Activated CD4-positive, alpha-beta T cell treated with anti-CD3 and anti-CD28 coated beads for 36 hours (primary cell): ENCODE results near the gene KLF7. TPM values are rescaled to one million over a fixed set of nuclear protein-coding genes. Genes with fewer than 3 reads are reported as not detected.
A peak's percentile ranks its signal among the peaks of the same experiment; 100 is the strongest.

Source experiments
- ATAC-seq: fragments of 200-7000 bp; cut with Tn5 transposase; one replicate; pipeline ENCODE4 v1.10.0; 2021; ENCODE audit warnings: mild to moderate bottlenecking, moderate library complexity
- CTCF ChIA-PET: fragments of 350-600 bp; sonication (Branson Sonifier 250); formaldehyde crosslinking; loops from one replicate; lab custom pipeline; 2021; ENCODE audit warnings: antibody characterized with exemption; lab: Charles Lee
- POLR2A ChIA-PET: fragments of 350-600 bp; sonication (Branson Sonifier 250); formaldehyde crosslinking; loops from one replicate; lab custom pipeline; 2021; ENCODE audit warnings: antibody characterized with exemption, inconsistent platforms; lab: Charles Lee
- DNase-seq: peaks from one replicate; pipeline ENCODE4 v3.0.0-alpha.2; 2020
- H3K27ac Mint-ChIP-seq: one replicate; pipeline ENCODE4 v1.8.0; 2021; ENCODE audit warnings: mixed read lengths
- H3K27me3 Mint-ChIP-seq: one replicate; pipeline ENCODE4 v1.8.0; 2021; ENCODE audit warnings: mixed read lengths
- H3K36me3 Mint-ChIP-seq: one replicate; pipeline ENCODE4 v1.8.0; 2021; ENCODE audit warnings: low read depth, mixed read lengths
- H3K4me1 Mint-ChIP-seq: one replicate; pipeline ENCODE4 v1.8.0; 2021; ENCODE audit warnings: mixed read lengths
- H3K4me3 Mint-ChIP-seq: one replicate; pipeline ENCODE4 v1.8.0; 2021; ENCODE audit warnings: mild to moderate bottlenecking, moderate library complexity, mixed read lengths
- H3K9me3 Mint-ChIP-seq: one replicate; pipeline ENCODE4 v1.8.0; 2021; ENCODE audit warnings: low read depth, mixed read lengths
- intact Hi-C, 2 experiments: fragments of 100-400 bp; cut with DNase I in 1 of 2; cut with micrococcal nuclease in 1 of 2; formaldehyde crosslinking; loops; one replicate each; pipeline versions ENCODE4 v1.14.2 to v1.15.1; 2022 to 2024; cut with DNase I, micrococcal nuclease
- total RNA-seq, 2 experiments: library from RNA; stranded (reverse); gene quantifications; one replicate each; pipeline ENCODE4 v1.2.3, GENCODE V29; 2021

KLF7 gene
- total RNA-seq, 2 experiments from 2014 or later: 21.9 to 32.7 TPM

- H3K27me3 Mint-ChIP-seq: no peaks in the 10 kb centered on the region
- POLR2A ChIA-PET: no interaction called here
These were observed 68.5 kb downstream of the KLF7 start for GRCh38 chr2:207097278-207097677.

DNA sequence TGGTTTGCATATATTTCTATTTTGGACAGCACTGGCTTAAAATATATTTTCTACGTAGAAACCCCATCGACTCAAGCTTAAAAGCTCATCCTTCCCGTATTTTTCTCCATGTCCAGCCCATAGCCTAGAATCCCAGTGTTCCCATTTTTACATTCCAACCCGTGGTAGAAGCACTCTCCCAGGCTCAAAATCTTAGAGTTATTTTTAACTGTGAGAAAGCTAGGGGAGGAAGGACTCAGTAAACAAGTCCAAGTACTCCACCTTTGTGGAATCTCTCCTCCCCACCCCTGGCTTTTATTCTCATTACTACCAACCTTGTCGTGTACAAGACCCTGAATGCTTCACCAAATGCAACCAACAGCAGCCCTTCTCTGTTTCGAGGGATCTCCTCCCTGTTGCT, 69.8 kb downstream of the KLF7 start:
- Mint-ChIP-seq H3K36me3 (peaks cover 14% of the 10 kb centered on the region), H3K27ac (no peak overlapping the region), H3K4me1 (peaks cover 15% of the 10 kb centered on the region), H3K9me3 (peaks cover 2% of the 10 kb centered on the region), H3K27me3 (no peaks in the 10 kb centered on the region), H3K4me3 (no peak overlapping the region)
- POLR2A ChIA-PET: no interaction called here
- intact Hi-C loops: no loop called here
- no peak for ATAC-seq
- CTCF ChIA-PET: interaction anchor here (0.9 kb wide), 1 partner anchor 49 kb away, joined by 3 read pairs; no protein-coding TSS in a partner anchor
- DNase-seq: no peak

More at GRCh38 chr2:207097278-207097677, 68.5 kb downstream of the KLF7 start:
- H3K4me3 Mint-ChIP-seq: no peak overlapping the region
- H3K36me3 Mint-ChIP-seq: peaks cover 15% of the 10 kb centered on the region
- no peak for ATAC-seq
- CTCF ChIA-PET: no interaction called here
- H3K4me1 Mint-ChIP-seq: peaks cover 8% of the 10 kb centered on the region
- no peak overlapping the region for H3K27ac Mint-ChIP-seq
- H3K9me3 Mint-ChIP-seq: no peaks in the 10 kb centered on the region
- no peak for DNase-seq
- intact Hi-C loops: no loop called here

GRCh38 chr2:207093234-207093633, 72.5 kb downstream of the KLF7 start:
- Mint-ChIP-seq H3K27ac (no peak overlapping the region), H3K9me3 (peaks cover 2% of the 10 kb centered on the region), H3K27me3 (no peaks in the 10 kb centered on the region), H3K36me3 (peaks cover 8% of the 10 kb centered on the region), H3K4me1 (peaks cover 35% of the 10 kb centered on the region), H3K4me3 (no peak overlapping the region)
- DNase-seq (no peak), ATAC-seq (no peak)
- intact Hi-C loops: no loop called here
- POLR2A ChIA-PET: no interaction called here
- CTCF ChIA-PET: no interaction called here

DNA sequence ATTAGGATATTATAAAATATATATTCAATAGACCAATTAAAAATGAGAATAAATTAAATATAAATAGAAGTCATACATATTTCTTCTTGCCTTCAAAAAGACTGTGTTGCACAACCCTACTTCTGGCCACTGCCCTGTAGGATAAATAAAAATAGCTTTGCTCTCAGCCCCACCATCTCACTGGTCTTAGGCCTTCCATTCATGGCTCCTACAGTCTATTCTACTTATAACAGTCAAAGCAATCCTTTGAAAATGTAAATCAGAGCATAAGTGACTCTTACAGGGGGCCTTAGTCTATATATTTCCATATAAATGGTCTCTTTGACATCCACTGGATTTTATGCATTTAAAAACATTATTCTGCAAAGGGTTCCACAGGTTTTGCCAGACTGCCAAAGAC, 72.9 kb downstream of the KLF7 start:
- ATAC-seq: no peak
- POLR2A ChIA-PET: no interaction called here
- H3K27ac Mint-ChIP-seq: no peak overlapping the region
- DNase-seq: no peak
- H3K9me3 Mint-ChIP-seq: peaks cover 2% of the 10 kb centered on the region
- H3K36me3 Mint-ChIP-seq: peaks cover 11% of the 10 kb centered on the region
- no peaks in the 10 kb centered on the region for H3K27me3 Mint-ChIP-seq
- no peak overlapping the region for H3K4me3 Mint-ChIP-seq
- CTCF ChIA-PET: no interaction called here
- peaks cover 38% of the 10 kb centered on the region for H3K4me1 Mint-ChIP-seq
- intact Hi-C loops: no loop called here

GRCh38 chr2:207091928-207092327, 73.8 kb downstream of the KLF7 start:
- peaks cover 13% of the 10 kb centered on the region for H3K36me3 Mint-ChIP-seq
- no peaks in the 10 kb centered on the region for H3K27me3 Mint-ChIP-seq
- peak; percentile 74 for ATAC-seq
- no peak overlapping the region for H3K4me3 Mint-ChIP-seq
- H3K9me3 Mint-ChIP-seq: peaks cover 2% of the 10 kb centered on the region
- intact Hi-C loops: no loop called here
- CTCF ChIA-PET: interaction anchor here (0.8 kb wide), 1 partner anchor 18 kb away, joined by 3 read pairs; no protein-coding TSS in a partner anchor
- DNase-seq: no peak
- POLR2A ChIA-PET: no interaction called here
- peaks cover 38% of the 10 kb centered on the region for H3K4me1 Mint-ChIP-seq
- H3K27ac Mint-ChIP-seq: no peak overlapping the region

DNA sequence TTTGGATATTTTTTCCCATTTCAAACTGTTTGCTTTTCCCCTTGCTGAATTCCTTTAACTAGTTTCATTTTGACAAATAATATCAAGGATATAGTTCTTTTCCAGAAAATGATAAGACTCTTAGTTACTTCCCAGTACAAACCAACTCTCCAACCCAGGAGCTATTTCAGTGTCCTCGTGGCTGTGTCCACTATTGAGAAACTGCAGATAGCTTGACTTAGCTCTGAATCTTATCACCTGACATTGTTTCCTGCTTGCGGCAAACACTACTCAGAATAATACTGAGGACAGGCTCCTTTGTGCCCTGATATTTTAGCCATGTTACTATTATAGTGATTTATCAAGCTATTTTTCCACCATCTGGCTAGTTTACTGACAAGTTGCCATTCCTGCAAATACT, 74.6 kb downstream of the KLF7 start:
- CTCF ChIA-PET: interaction anchor here (0.5 to 0.8 kb wide), 2 partner anchors 19 to 284 kb away, joined by 3 read pairs; no protein-coding TSS in a partner anchor
- DNase-seq (no peak), ATAC-seq (no peak)
- H3K27ac Mint-ChIP-seq: no peak overlapping the region
- peaks cover 19% of the 10 kb centered on the region for H3K36me3 Mint-ChIP-seq
- H3K27me3 Mint-ChIP-seq: no peaks in the 10 kb centered on the region
- POLR2A ChIA-PET: interaction anchor here (0.6 kb wide), 1 partner anchor 377 kb away, joined by 3 read pairs; no protein-coding TSS in a partner anchor
- intact Hi-C loops: no loop called here
- H3K4me1 Mint-ChIP-seq: peaks cover 38% of the 10 kb centered on the region
- peaks cover 2% of the 10 kb centered on the region for H3K9me3 Mint-ChIP-seq
- H3K4me3 Mint-ChIP-seq: no peak overlapping the region

GRCh38 chr2:207090389-207090788, 75.4 kb downstream of the KLF7 start:
- Mint-ChIP-seq H3K27ac (peak overlapping the region; percentile 2), H3K27me3 (no peaks in the 10 kb centered on the region), H3K4me3 (no peak overlapping the region), H3K9me3 (peaks cover 2% of the 10 kb centered on the region), H3K4me1 (peaks cover 38% of the 10 kb centered on the region), H3K36me3 (peaks cover 22% of the 10 kb centered on the region)
- ATAC-seq (no peak), DNase-seq (no peak)
- ChIA-PET CTCF (interaction anchor here (0.6 kb wide), 2 partner anchors 45 to 381 kb away, joined by 3 read pairs; no protein-coding TSS in a partner anchor), POLR2A (no interaction called here)
- intact Hi-C loops: no loop called here

DNA sequence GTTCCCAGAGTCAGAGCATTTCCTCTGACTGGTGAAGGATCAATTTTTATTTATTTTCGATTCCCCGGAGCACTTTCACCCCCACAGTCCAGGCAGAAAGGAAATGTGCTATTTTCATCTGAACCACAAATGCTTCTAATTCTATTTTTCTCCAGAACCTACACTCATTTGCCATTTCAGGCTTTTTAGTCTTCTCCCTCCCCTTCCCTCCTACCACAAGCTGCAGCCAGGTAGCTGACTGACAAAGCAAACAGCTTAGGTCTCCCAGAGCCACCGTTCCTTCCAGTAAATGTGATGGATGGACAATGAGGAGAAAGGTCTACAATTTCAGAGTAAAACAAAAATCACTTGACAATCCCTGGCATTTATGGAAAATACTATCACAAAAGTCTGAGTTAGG, 76.9 kb downstream of the KLF7 start:
- Mint-ChIP-seq H3K9me3 (peaks cover 2% of the 10 kb centered on the region), H3K4me3 (no peak overlapping the region), H3K27ac (no peak overlapping the region), H3K27me3 (no peaks in the 10 kb centered on the region), H3K36me3 (peaks cover 25% of the 10 kb centered on the region), H3K4me1 (peaks cover 38% of the 10 kb centered on the region)
- POLR2A ChIA-PET: no interaction called here
- intact Hi-C loops: no loop called here
- DNase-seq (no peak), ATAC-seq (no peak)
- CTCF ChIA-PET: no interaction called here

GRCh38 chr2:207088276-207088675, 77.5 kb downstream of the KLF7 start:
- no peak for ATAC-seq
- intact Hi-C loops: no loop called here
- ChIA-PET POLR2A (no interaction called here), CTCF (interaction anchor here (0.7 kb wide), 1 partner anchor 108 kb away, joined by 3 read pairs; no protein-coding TSS in a partner anchor)
- DNase-seq: no peak
- H3K36me3 Mint-ChIP-seq: peaks cover 24% of the 10 kb centered on the region
- no peaks in the 10 kb centered on the region for H3K27me3 Mint-ChIP-seq
- no peak overlapping the region for H3K4me3 Mint-ChIP-seq
- H3K27ac Mint-ChIP-seq: no peak overlapping the region
- H3K9me3 Mint-ChIP-seq: peaks cover 2% of the 10 kb centered on the region
- peaks cover 36% of the 10 kb centered on the region for H3K4me1 Mint-ChIP-seq

- Mint-ChIP-seq H3K27ac (no peak overlapping the region), H3K4me3 (no peak overlapping the region), H3K9me3 (peaks cover 2% of the 10 kb centered on the region), H3K27me3 (no peaks in the 10 kb centered on the region), H3K4me1 (peaks cover 35% of the 10 kb centered on the region), H3K36me3 (peaks cover 25% of the 10 kb centered on the region)
- POLR2A ChIA-PET: no interaction called here
- DNase-seq (no peak), ATAC-seq (no peak)
- CTCF ChIA-PET: interaction anchor here (0.5 to 0.7 kb wide), 2 partner anchors 109 to 386 kb away, joined by 3 read pairs; no protein-coding TSS in a partner anchor
- intact Hi-C loops: no loop called here
These were observed 78.5 kb downstream of the KLF7 start for GRCh38 chr2:207087046-207087902.

- POLR2A ChIA-PET: no interaction called here
- H3K27ac Mint-ChIP-seq: no peak overlapping the region
- ATAC-seq (no peak), DNase-seq (no peak)
- peaks cover 27% of the 10 kb centered on the region for H3K36me3 Mint-ChIP-seq
- no peaks in the 10 kb centered on the region for H3K27me3 Mint-ChIP-seq
- H3K4me1 Mint-ChIP-seq: peaks cover 29% of the 10 kb centered on the region
- intact Hi-C loops: no loop called here
- H3K9me3 Mint-ChIP-seq: no peaks in the 10 kb centered on the region
- CTCF ChIA-PET: no interaction called here
- H3K4me3 Mint-ChIP-seq: no peak overlapping the region
These were observed 79.6 kb downstream of the KLF7 start for GRCh38 chr2:207086136-207086535.

DNA sequence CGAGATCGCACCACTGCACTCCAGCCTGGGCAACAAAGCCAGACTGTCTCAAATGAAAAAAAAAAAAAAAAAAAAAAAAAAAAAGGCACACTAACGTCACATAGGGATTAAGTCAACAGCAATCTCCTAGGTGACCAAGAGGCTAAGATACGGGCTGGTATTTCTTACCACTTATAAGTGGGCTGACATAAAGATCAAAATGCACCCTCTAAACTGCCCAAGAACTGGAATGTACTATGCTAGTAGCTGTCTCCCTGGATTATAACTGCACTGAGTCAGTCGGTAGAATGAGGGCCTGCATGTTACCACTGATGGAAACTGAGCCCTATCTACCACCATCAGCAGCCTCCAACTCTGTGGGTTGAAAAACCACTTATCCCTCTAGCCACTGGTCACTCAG, 80.6 kb downstream of the KLF7 start:
- Mint-ChIP-seq H3K27me3 (no peaks in the 10 kb centered on the region), H3K4me1 (peaks cover 19% of the 10 kb centered on the region), H3K9me3 (no peaks in the 10 kb centered on the region), H3K27ac (no peak overlapping the region), H3K4me3 (no peak overlapping the region), H3K36me3 (peaks cover 37% of the 10 kb centered on the region)
- CTCF ChIA-PET: no interaction called here
- POLR2A ChIA-PET: no interaction called here
- no peak for ATAC-seq
- intact Hi-C loops: no loop called here
- DNase-seq: no peak
